ENCODE measurements around the gene TRIM31.
"Not testable (repeated sequence)": the region's sequence is repeated elsewhere in the genome, so short reads cannot be mapped to it uniquely, and the experiment has no call there.

DNA sequence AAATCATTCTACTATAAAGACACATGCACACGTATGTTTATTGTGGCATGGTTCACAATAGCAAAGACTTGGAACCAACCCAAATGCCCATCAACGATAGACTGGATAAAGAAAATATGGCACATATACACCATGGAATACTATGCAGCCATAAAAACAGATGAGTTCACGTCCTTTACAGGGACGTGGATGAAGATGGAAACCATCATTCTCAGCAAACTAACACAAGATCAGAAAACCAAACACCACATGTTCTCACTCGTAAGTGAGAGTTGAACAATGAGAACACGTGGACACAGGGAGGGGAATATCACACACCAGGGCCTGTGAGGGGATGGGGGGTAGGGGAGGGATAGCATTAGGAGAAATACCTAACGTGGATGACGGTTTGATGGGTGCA, 27.4 kb upstream of the TRIM31 start:
- not testable (repeated sequence) for TF ChIP-seq POLR2A (IDR thresholded peaks at IDR 0.05)
- TF ChIP-seq, protein P1, sequence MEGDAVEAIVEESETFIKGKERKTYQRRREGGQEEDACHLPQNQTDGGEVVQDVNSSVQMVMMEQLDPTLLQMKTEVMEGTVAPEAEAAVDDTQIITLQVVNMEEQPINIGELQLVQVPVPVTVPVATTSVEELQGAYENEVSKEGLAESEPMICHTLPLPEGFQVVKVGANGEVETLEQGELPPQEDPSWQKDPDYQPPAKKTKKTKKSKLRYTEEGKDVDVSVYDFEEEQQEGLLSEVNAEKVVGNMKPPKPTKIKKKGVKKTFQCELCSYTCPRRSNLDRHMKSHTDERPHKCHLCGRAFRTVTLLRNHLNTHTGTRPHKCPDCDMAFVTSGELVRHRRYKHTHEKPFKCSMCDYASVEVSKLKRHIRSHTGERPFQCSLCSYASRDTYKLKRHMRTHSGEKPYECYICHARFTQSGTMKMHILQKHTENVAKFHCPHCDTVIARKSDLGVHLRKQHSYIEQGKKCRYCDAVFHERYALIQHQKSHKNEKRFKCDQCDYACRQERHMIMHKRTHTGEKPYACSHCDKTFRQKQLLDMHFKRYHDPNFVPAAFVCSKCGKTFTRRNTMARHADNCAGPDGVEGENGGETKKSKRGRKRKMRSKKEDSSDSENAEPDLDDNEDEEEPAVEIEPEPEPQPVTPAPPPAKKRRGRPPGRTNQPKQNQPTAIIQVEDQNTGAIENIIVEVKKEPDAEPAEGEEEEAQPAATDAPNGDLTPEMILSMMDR (IDR thresholded peaks at IDR 0.05): not testable (repeated sequence)

Measured in uterus (tissue), 2 donors.